Left ventricle myocardium superior (tissue), 1 donor: ENCODE measurements around the gene BICD1. TPM values are rescaled to one million over a fixed set of nuclear protein-coding genes. Genes with fewer than 3 reads are reported as not detected.

ENCODE experiments used
- ATAC-seq: fragments of 200-7000 bp; cut with Tn5 transposase; one replicate; pipeline ENCODE4 v1.9.1; 2020; ENCODE audit warnings: mild to moderate bottlenecking, moderate library complexity
- DNase-seq: peaks from one replicate; pipeline ENCODE4 v3.0.0-alpha.2; 2020
- intact Hi-C: fragments of 100-400 bp; cut with micrococcal nuclease; formaldehyde crosslinking; loops from one replicate; pipeline ENCODE4 v1.11.0; 2022
- total RNA-seq: library from RNA; stranded (reverse); fragmentation: NEBNext Ultra II Directional; extraction: Animal tissue kit (Norgen Biotek cat#: 25700); gene quantifications from one replicate; pipeline ENCODE4 v1.2.1, GENCODE V29; 2021
- donor health status: DM: no; HTN: yes; CAD: no; lungs with severe emphysema.

The BICD1 gene
- total RNA-seq, 1 donor from 2014 or later: 4.5 TPM

DNA sequence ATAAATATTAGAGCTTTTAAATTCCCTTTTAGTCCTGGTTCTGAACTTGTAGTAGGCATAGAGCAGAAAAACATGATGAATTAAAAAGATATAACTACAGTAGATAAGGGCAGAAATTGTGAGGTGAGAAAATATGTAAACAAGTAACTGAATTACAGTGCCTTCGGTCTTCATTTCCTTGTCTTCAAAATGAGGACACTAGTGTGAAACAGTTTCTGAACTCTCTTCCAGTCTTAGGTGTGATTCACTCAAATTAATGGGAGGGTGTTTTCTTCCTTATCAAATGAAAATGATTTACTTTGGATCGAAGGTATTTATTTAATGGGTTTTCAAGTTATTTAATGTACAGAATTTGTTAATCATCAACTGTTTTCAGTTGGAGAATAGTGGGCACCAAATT, 294.2 kb downstream of the BICD1 start:
- no peak for ATAC-seq
- intact Hi-C loops: no loop called here
- DNase-seq: no peak

DNA sequence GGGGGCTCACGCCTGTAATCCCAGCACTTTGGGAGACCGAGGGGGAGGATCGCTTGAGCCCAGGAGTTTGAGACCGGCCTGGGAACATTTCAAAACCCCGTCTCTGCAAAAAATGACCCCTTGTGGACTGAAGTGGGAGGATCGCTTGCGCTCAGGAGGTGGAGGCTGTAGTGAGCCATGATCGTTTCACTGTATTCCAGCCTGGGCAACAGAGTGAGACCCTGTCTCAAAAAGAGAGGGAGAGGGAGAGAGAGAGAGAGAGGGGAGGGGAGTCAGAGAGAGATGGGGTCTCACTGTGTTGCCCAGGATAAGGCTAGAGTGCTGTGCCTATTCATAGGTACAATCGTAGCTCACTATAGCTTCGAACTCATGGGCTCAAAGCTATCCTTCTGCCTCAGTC, 295.5 kb downstream of the BICD1 start:
- ATAC-seq (no peak), DNase-seq (no peak)
- intact Hi-C loops: no loop called here

DNA sequence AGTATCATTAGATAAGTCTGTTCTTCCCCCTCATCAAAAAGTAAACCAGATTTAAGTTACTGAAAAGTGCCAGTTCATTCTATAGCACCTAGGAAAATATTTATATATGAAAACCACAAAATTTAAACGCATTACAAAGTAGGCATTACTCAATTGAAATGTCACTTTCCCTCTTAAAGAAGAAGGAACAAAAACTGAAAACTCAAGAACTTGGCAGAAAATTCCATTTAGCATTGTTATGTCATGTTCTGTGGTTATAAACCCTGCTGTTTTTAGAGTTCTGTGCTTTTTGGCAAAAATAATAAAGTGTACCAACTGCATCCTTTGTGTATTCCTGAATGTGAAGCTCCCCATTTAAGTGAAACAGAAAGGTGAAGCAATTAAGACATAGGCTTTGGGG, 296.3 kb downstream of the BICD1 start:
- intact Hi-C loops: no loop called here
- no peak for DNase-seq
- ATAC-seq: no peak

DNA sequence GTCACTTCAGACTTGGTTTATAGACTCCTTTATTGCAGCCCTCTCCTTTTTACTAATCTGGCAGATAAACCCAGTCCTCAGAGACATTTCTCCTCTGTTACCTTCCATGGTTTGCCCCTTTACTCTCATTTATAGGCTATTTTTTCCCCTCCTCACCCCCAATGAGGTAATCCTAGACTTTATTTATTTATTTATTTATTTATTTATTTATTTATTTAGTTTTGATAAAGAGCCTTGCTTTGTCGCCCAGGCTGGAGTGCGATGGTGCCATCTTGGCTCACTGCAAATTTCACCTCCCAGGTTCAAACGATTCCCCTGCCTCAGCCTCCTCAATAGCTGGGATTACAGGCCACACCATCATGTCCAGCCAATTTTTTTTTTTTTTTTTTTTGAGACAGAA, 301.1 kb downstream of the BICD1 start:
- intact Hi-C loops: no loop called here
- DNase-seq (no peak), ATAC-seq (no peak)

DNA sequence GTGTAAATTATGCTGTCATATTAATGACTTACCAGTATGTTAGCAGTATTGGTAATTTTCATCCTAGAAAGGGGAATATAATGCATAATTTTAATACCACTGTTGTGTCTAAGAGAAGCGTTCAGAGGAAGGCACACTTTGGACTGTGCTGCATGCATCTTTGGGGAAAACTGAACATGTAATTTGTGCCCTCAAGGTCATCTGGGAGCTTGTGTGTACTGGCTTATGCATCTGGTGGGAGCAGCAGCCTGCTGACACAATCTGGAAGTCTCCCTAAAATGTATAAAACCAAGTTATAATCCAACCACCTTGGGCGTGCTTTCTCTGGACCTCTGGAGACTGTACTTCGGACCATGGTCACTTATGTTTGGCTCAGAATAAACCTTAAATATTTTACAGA, 306.8 kb downstream of the BICD1 start:
- no peak for ATAC-seq
- intact Hi-C loops: no loop called here
- DNase-seq: no peak

DNA sequence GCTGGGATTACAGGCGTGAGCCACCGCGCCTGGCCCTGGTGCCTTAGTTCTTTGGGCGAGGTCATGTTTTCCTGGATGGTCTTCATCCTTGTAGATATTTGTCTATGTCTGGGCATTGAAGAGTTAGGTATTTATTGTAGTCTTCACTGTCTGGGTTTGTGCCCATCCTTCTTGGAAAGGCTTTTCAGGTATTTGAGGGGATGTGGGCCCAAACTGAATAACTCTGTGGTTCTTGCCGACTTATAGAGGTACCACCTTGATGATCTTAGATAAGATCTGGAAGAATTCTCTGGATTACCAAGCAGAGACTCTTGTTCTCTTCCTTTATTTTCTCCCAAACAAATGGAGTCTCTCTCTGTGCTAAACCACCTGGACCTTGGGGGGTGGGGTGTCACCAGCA, 311.6 kb downstream of the BICD1 start:
- no peak for DNase-seq
- no peak for ATAC-seq
- intact Hi-C loops: no loop called here

GRCh38 chr12:32418903-32419519, 312.4 kb downstream of the BICD1 start:
- no peak for ATAC-seq
- DNase-seq: no peak
- intact Hi-C loops: no loop called here

- ATAC-seq: peak; percentile 53
- intact Hi-C loops: no loop called here
- no peak for DNase-seq
Measured at GRCh38 chr12:32419520-32419960, 312.9 kb downstream of the BICD1 start.

- ATAC-seq (no peak), DNase-seq (no peak)
- intact Hi-C loops: no loop called here
Measured at GRCh38 chr12:32420356-32420755, 313.7 kb downstream of the BICD1 start.

GRCh38 chr12:32423559-32423958, 316.9 kb downstream of the BICD1 start:
- ATAC-seq (no peak), DNase-seq (no peak)
- intact Hi-C loops: no loop called here

DNA sequence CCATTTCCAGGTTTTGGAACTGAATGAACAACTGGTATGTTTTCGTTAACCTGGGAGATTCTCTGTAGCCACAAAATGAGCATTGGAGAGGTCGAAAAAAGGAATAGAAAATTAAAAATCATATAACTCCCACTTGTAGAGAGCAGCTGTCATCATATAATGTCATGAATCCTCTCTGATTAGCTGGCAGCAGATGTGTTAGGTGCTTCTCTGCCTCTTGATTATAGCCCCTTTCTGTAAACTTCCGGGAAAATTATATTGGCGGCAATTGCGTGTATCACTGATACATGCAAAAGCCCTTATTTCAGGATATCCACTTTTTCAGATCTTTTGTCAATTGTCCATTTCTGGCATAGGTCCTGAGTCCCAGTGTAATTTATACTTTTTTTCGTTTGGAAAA, 324.4 kb downstream of the BICD1 start:
- no peak for ATAC-seq
- intact Hi-C loops: no loop called here
- DNase-seq: no peak

Other genes starting within 250 kb of the BICD1 start
- gene RESF1, start 147.4 kb upstream of the BICD1 start, total RNA-seq: 24.8 TPM